HepG2 (cell line): Measurements from ENCODE around the gene IL12B. TPM values are rescaled to one million over a fixed set of nuclear protein-coding genes. Genes with fewer than 3 reads are reported as not detected.

Source experiments
- ATAC-seq: fragments of 200-7000 bp; cut with Tn5 transposase; 3 replicates; pipeline ENCODE4 v1.9.1; 2020; ENCODE audit warnings: mild to moderate bottlenecking, moderate library complexity
- BruUV-seq: library from RNA; stranded (reverse); fragments of 400-500 nt; replicated peaks from 2 replicates; lab custom pipeline; 2021; lab: Mats Ljungman, UMichigan
- CTCF ChIA-PET: fragments of 300-600 bp; formaldehyde crosslinking; extraction: SDS; loops from one replicate; lab custom pipeline; 2021; ENCODE audit warnings: low total read pairs, inconsistent platforms, low intra/inter-chr PET ratio; lab: Yijun Ruan, JAX
- POLR2A ChIA-PET: fragments of 350-600 bp; sonication (Branson Sonifier 250); formaldehyde crosslinking; loops from one replicate; lab custom pipeline; 2020; ENCODE audit warnings: antibody characterized with exemption, inconsistent platforms; lab: Yijun Ruan, JAX
- DNase-seq: peaks from one replicate; pipeline ENCODE4 v3.0.0-alpha.2; 2015; ENCODE audit warnings: low spot score
- FAIRE-seq: peaks from 3 replicates; lab custom pipeline; 2011; peaks lifted over from hg19 to GRCh38; lab: Jason Lieb, UNC
- H2AFZ ChIP-seq: one replicate; pipeline ENCODE4 v1.6.1; 2011; ENCODE audit warnings: low read length, inconsistent platforms
- H3K27ac ChIP-seq: fragments of 300-600 bp; 3 replicates; pipeline ENCODE4 v1.8.0; 2011; ENCODE audit warnings: mixed run types, mild to moderate bottlenecking, mixed read lengths, low read length, inconsistent platforms; ENCODE audit not compliant: insufficient read depth; ENCODE audit errors: extremely low read length
- H3K27me3 ChIP-seq, 2 experiments: fragments of 200-600 bp in 1 of 2; 2 replicates in 1 of 2; 3 replicates in 1 of 2; pipeline versions ENCODE4 v1.6.0 to v1.8.0; 2011; ENCODE audit warnings: low read length in 2 of 2, mild to moderate bottlenecking in 2 of 2, moderate library complexity in 2 of 2, inconsistent platforms in 1 of 2; ENCODE audit not compliant: insufficient read depth in 2 of 2, control insufficient read depth in 1 of 2
- H3K36me3 ChIP-seq, 2 experiments: fragments of 200-600 bp in 1 of 2; replicated peaks in 1 of 2; 2 replicates in 1 of 2; 3 replicates in 1 of 2; pipeline versions ENCODE4 v1.5.1 to v1.8.0; 2011; ENCODE audit warnings: low read length in 2 of 2, inconsistent platforms in 1 of 2; ENCODE audit not compliant: insufficient read depth in 2 of 2, control insufficient read depth in 1 of 2
- H3K4me1 ChIP-seq: 2 replicates; pipeline ENCODE4 v1.5.1; 2012; ENCODE audit warnings: low read length, inconsistent platforms; ENCODE audit not compliant: insufficient read depth
- H3K4me2 ChIP-seq: 2 replicates; pipeline ENCODE4 v1.6.0; 2011; ENCODE audit warnings: low read depth, low read length, inconsistent platforms
- H3K4me3 ChIP-seq, 3 experiments: fragments of 200-600 bp in 1 of 3; sonication (generic), shearing (Covaris generic) in 1 of 3; replicated peaks in 1 of 3; 2 replicates each; pipeline ENCODE4 v1.5.1; 2011 to 2016; ENCODE audit warnings: low read length in 3 of 3, inconsistent platforms in 2 of 3, low read depth in 2 of 3, mild to moderate bottlenecking in 2 of 3, control low read depth in 1 of 3, mixed read lengths in 1 of 3; ENCODE audit not compliant: insufficient read depth in 1 of 3
- H3K79me2 ChIP-seq: one replicate; pipeline ENCODE4 v1.6.1; 2011; ENCODE audit warnings: low read length, inconsistent platforms; ENCODE audit not compliant: insufficient read depth
- H3K9ac ChIP-seq: 2 replicates; pipeline ENCODE4 v1.6.0; 2011; ENCODE audit warnings: mild to moderate bottlenecking, low read depth, low read length, inconsistent platforms; ENCODE audit not compliant: insufficient read depth
- H3K9me3 ChIP-seq: 2 replicates; pipeline ENCODE4 v1.5.1; 2012; ENCODE audit warnings: mild to moderate bottlenecking, low read length
- H4K20me1 ChIP-seq: 2 replicates; pipeline ENCODE4 v1.6.0; 2011; ENCODE audit warnings: inconsistent platforms, mild to moderate bottlenecking, low read length, moderate library complexity; ENCODE audit not compliant: insufficient read depth
- HNF4A ChIP-seq: sonication (generic); formaldehyde crosslinking; IDR thresholded peaks from 2 replicates; pipeline ENCODE4 v1.4.0; 2020; ENCODE audit warnings: missing genetic modification reagents
- HOXD1 ChIP-seq: sonication (generic); formaldehyde crosslinking; IDR thresholded peaks from 2 replicates; pipeline ENCODE4 v1.5.0; 2020; ENCODE audit warnings: missing genetic modification reagents
- ZSCAN21 ChIP-seq: sonication (generic); formaldehyde crosslinking; IDR thresholded peaks from 2 replicates; pipeline ENCODE4 v1.8.0; 2022; ENCODE audit warnings: mild to moderate bottlenecking, missing genetic modification reagents, moderate library complexity, borderline replicate concordance
- WGBS: methylation state at CpG from one replicate; pipeline ENCODE4 v1.1.6; 2017; ENCODE audit warnings: low lambda C conversion rate; 5-methylcytosine and 5-hydroxymethylcytosine counted together
- in situ Hi-C: cut with HindIII; loops from 2 replicates; pipeline ENCODE4 v1.10.0; 2017; ENCODE audit warnings: low pct_unique_long_range_greater_than_20kb; ENCODE audit not compliant: extremely low pct_ligation_motif_present
- intact Hi-C: fragments of 100-400 bp; cut with micrococcal nuclease; formaldehyde crosslinking; loops from one replicate; pipeline ENCODE4 v1.10.0; 2022; ENCODE audit not compliant: unreplicated experiment
- polyA plus RNA-seq, 8 experiments: library from polyadenylated mRNA; depleted of rRNA in 3 of 8; stranded (reverse) in 7 of 8; unstranded in 1 of 8; fragments of >200 nt; fragmentation: Illumina TruSeq in 4 of 8; extraction: Trizol in 4 of 8; gene quantifications; 2 replicates each; pipeline versions ENCODE4 v1.2.1 to v1.2.3, GENCODE V29; 2011 to 2016; ENCODE audit warnings: low read depth in 4 of 8, missing spikeins in 1 of 8, mixed read lengths in 1 of 8; ENCODE audit not compliant: insufficient read depth in 1 of 8
- total RNA-seq, 5 experiments: library from RNA; depleted of rRNA; stranded (reverse); fragments of >200 nt; fragmentation: Illumina TruSeq; extraction: Trizol; gene quantifications; 2 replicates each; pipeline ENCODE4 v1.2.3, GENCODE V29; 2016; ENCODE audit warnings: low read depth in 1 of 5
- TF ChIP-seq, protein P1 (sequence below), 2 experiments: sonication (generic) in 1 of 2; formaldehyde crosslinking in 1 of 2; IDR thresholded peaks; 2 replicates each; pipeline versions ENCODE4 v1.5.1 to v1.6.1; 2011 to 2020; ENCODE audit warnings: borderline replicate concordance in 1 of 2, low read depth in 1 of 2, low read length in 1 of 2, mild to moderate bottlenecking in 1 of 2, missing genetic modification reagents in 1 of 2, moderate library complexity in 1 of 2
- TF ChIP-seq, protein P2 (sequence below): fragments of 450-650 bp; IDR thresholded peaks from 2 replicates; pipeline ENCODE4 v1.6.1; 2016

The IL12B gene
- total and polyA plus RNA-seq, 2 of the 13 experiments (the other 11 are each of a cell fraction or from before 2014, with no cell fraction given) = not detected

DNA sequence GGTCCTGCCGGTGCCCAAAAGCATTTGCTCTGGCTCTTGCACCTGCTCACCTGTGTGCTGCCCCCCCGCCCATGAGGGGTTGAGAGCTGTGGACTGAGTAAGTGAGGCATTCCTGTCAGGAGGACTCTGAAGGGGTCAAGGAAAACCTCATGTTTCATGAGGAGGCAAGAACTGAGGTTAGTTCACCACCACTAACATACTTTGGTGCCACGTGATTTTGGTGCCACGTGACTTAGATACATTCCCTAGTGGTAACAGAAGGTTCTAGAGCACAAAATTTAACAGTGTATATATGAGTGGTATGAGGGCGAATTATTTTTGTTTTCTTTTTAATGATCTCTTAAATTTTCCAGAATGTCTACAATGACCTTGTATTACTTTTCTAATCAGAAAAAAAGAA lies 6.3 kb upstream of the IL12B start:
- FAIRE-seq = no peak
- Histone ChIP-seq H3K4me2 (no peak overlapping the region), H2AFZ (no peak overlapping the region), H3K27me3 (peaks cover 1 to 16% of the 10 kb centered on the region in 2 experiments; a peak in 2 of 5 replicates), H3K9me3 (no peaks in the 10 kb centered on the region), H3K4me3 (no peak overlapping the region), H3K36me3 (no peaks in the 10 kb centered on the region), H4K20me1 (no peaks in the 10 kb centered on the region), H3K4me1 (peaks cover 3% of the 10 kb centered on the region), H3K79me2 (no peaks in the 10 kb centered on the region), H3K9ac (no peak overlapping the region), H3K27ac (no peak overlapping the region)
- intact Hi-C loops = no loop called here
- TF ChIP-seq, protein P1, sequence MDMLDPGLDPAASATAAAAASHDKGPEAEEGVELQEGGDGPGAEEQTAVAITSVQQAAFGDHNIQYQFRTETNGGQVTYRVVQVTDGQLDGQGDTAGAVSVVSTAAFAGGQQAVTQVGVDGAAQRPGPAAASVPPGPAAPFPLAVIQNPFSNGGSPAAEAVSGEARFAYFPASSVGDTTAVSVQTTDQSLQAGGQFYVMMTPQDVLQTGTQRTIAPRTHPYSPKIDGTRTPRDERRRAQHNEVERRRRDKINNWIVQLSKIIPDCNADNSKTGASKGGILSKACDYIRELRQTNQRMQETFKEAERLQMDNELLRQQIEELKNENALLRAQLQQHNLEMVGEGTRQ (IDR thresholded peaks at IDR 0.05; ENCODE audit: low read depth, low read length) = peak; percentile 49; the same call in 1 of the 2 replicates
- TF ChIP-seq, protein P1 (CRISPR knock-in tag; IDR thresholded peaks at IDR 0.05; ENCODE audit: borderline replicate concordance) = no peak
- TF ChIP-seq, protein P2, sequence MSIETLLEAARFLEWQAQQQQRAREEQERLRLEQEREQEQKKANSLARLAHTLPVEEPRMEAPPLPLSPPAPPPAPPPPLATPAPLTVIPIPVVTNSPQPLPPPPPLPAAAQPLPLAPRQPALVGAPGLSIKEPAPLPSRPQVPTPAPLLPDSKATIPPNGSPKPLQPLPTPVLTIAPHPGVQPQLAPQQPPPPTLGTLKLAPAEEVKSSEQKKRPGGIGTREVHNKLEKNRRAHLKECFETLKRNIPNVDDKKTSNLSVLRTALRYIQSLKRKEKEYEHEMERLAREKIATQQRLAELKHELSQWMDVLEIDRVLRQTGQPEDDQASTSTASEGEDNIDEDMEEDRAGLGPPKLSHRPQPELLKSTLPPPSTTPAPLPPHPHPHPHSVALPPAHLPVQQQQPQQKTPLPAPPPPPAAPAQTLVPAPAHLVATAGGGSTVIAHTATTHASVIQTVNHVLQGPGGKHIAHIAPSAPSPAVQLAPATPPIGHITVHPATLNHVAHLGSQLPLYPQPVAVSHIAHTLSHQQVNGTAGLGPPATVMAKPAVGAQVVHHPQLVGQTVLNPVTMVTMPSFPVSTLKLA = 0 out of 2 replicates have a peak, but pooled peaks have one; percentile 7
- TF ChIP-seq HNF4A (CRISPR knock-in tag) = no peak
- TF ChIP-seq HOXD1 = no peak
- no peak for TF ChIP-seq ZSCAN21
- no peak for DNase-seq
- no peak for ATAC-seq
- BruUV-seq = no TSS peak
- 1% methylated on average over 5 of the region's 5 CpGs for WGBS
- ChIA-PET CTCF (no interaction called here), POLR2A (no interaction called here)
- in situ Hi-C loops = no loop called here
